ENCODE measurements around the gene TEKT5.
"Not testable (repeated sequence)": the region's sequence is repeated elsewhere in the genome, so short reads cannot be mapped to it uniquely, and the experiment has no call there.

Gene TEKT5

GRCh38 chr16:10681310-10682308, 13.1 kb downstream of the TEKT5 start:
- Histone ChIP-seq H2AFZ (ENCODE audit: low read length) (no peak overlapping the region), H2AK5ac (ENCODE audit: low read depth, low read length) (peak overlapping the region; percentile 85), H3K14ac (ENCODE audit: low read length) (no peak overlapping the region), H2BK12ac (ENCODE audit: low read length) (no peak overlapping the region), H4K8ac (ENCODE audit: low read depth, low read length) (no peak overlapping the region), H3K36me3 (replicated peaks in 1 of 2; ENCODE audit: control insufficient read depth in 2 of 2, insufficient read depth in 2 of 2, low read length in 2 of 2) (no peaks in the 10 kb centered on the region), H3K4me2 (ENCODE audit: insufficient read depth, low read length, poor library complexity, severe bottlenecking) (no peak overlapping the region), H3K23ac (ENCODE audit: low read depth, low read length, poor library complexity) (no peak overlapping the region), H3K4me1 (ENCODE audit: control insufficient read depth in 2 of 2, insufficient read depth in 1 of 2, low read depth in 1 of 2, low read length in 2 of 2) (peaks cover 4 to 12% of the 10 kb centered on the region in 2 donors), H3K4me3 (ENCODE audit: low read length in 2 of 2) (no peak overlapping the region), H2BK120ac (ENCODE audit: low read depth, low read length) (no peak overlapping the region), H2BK5ac (ENCODE audit: low read length) (no peak overlapping the region), H2BK15ac (ENCODE audit: low read length) (no peak overlapping the region), H3K9me3 (replicated peaks in 1 of 2; ENCODE audit: control insufficient read depth in 2 of 2, insufficient read depth in 1 of 2, low read depth in 1 of 2, low read length in 2 of 2) (peaks cover 0 to 2% of the 10 kb centered on the region in 2 donors), H3K79me1 (ENCODE audit: low read depth, low read length) (no peaks in the 10 kb centered on the region), H4K91ac (ENCODE audit: low read depth, low read length, poor library complexity) (no peak overlapping the region), H3K9ac (ENCODE audit: low read depth, low read length, poor library complexity) (no peak overlapping the region), H3K4ac (ENCODE audit: low read length) (no peak overlapping the region), H3K27ac (replicated peaks; ENCODE audit: low read length) (no peak overlapping the region), H3K27me3 (ENCODE audit: control insufficient read depth in 3 of 3, insufficient read depth in 3 of 3, low read depth in 1 of 3, low read length in 3 of 3) (peaks cover 0 to 6% (median 0%) of the 10 kb centered on the region in 3 experiments), H3K18ac (ENCODE audit: low read length) (peak overlapping the region; percentile 67)
- no CpG with 5 or more reads among the region's 29 CpGs for WGBS, 2 donors (ENCODE audit: extremely low coverage in 2 of 2, insufficient read length in 2 of 2, insufficient replicate concordance in 1 of 2)
- DNase-seq (ENCODE audit: low spot score) = no peak

GRCh38 chr16:10679921-10680320, 14.8 kb downstream of the TEKT5 start:
- Histone ChIP-seq H3K14ac (ENCODE audit: low read length) (no peak overlapping the region), H2BK5ac (ENCODE audit: low read length) (no peak overlapping the region), H4K91ac (ENCODE audit: low read depth, low read length, poor library complexity) (no peak overlapping the region), H2AK5ac (ENCODE audit: low read depth, low read length) (no peak overlapping the region), H2BK12ac (ENCODE audit: low read length) (no peak overlapping the region), H3K27me3 (ENCODE audit: control insufficient read depth in 3 of 3, insufficient read depth in 3 of 3, low read depth in 1 of 3, low read length in 3 of 3) (peaks cover 0 to 9% (median 0%) of the 10 kb centered on the region in 3 experiments), H3K36me3 (replicated peaks in 1 of 2; ENCODE audit: control insufficient read depth in 2 of 2, insufficient read depth in 2 of 2, low read length in 2 of 2) (no peaks in the 10 kb centered on the region), H2AFZ (ENCODE audit: low read length) (no peak overlapping the region), H3K79me1 (ENCODE audit: low read depth, low read length) (no peaks in the 10 kb centered on the region), H3K23ac (ENCODE audit: low read depth, low read length, poor library complexity) (no peak overlapping the region), H4K8ac (ENCODE audit: low read depth, low read length) (no peak overlapping the region), H3K9me3 (replicated peaks in 1 of 2; ENCODE audit: control insufficient read depth in 2 of 2, insufficient read depth in 1 of 2, low read depth in 1 of 2, low read length in 2 of 2) (peaks cover 0 to 2% of the 10 kb centered on the region in 2 donors), H3K4me2 (ENCODE audit: insufficient read depth, low read length, poor library complexity, severe bottlenecking) (no peak overlapping the region), H3K4me1 (ENCODE audit: control insufficient read depth in 2 of 2, insufficient read depth in 1 of 2, low read depth in 1 of 2, low read length in 2 of 2) (peaks cover 4 to 11% of the 10 kb centered on the region in 2 donors), H3K4me3 (ENCODE audit: low read length in 2 of 2) (no peak overlapping the region), H2BK15ac (ENCODE audit: low read length) (no peak overlapping the region), H3K4ac (ENCODE audit: low read length) (no peak overlapping the region), H3K27ac (replicated peaks; ENCODE audit: low read length) (no peak overlapping the region), H3K9ac (ENCODE audit: low read depth, low read length, poor library complexity) (no peak overlapping the region), H2BK120ac (ENCODE audit: low read depth, low read length) (no peak overlapping the region), H3K18ac (ENCODE audit: low read length) (no peak overlapping the region)
- no peak for DNase-seq (ENCODE audit: low spot score)

GRCh38 chr16:10679441-10679840, 15.3 kb downstream of the TEKT5 start:
- H3K4me3 ChIP-seq (ENCODE audit: low read length in 2 of 2); H2BK12ac ChIP-seq (ENCODE audit: low read length); H2AK5ac ChIP-seq (ENCODE audit: low read depth, low read length); H3K36me3 ChIP-seq (replicated peaks in 1 of 2; ENCODE audit: control insufficient read depth in 2 of 2, insufficient read depth in 2 of 2, low read length in 2 of 2); H3K14ac ChIP-seq (ENCODE audit: low read length); H3K9me3 ChIP-seq (replicated peaks in 1 of 2; ENCODE audit: control insufficient read depth in 2 of 2, insufficient read depth in 1 of 2, low read depth in 1 of 2, low read length in 2 of 2); H2AFZ ChIP-seq (ENCODE audit: low read length); H3K4me2 ChIP-seq (ENCODE audit: insufficient read depth, low read length, poor library complexity, severe bottlenecking); H3K4me1 ChIP-seq (ENCODE audit: control insufficient read depth in 2 of 2, insufficient read depth in 1 of 2, low read depth in 1 of 2, low read length in 2 of 2); H4K8ac ChIP-seq (ENCODE audit: low read depth, low read length); H2BK15ac ChIP-seq (ENCODE audit: low read length); H3K4ac ChIP-seq (ENCODE audit: low read length); H3K27me3 ChIP-seq (ENCODE audit: control insufficient read depth in 3 of 3, insufficient read depth in 3 of 3, low read depth in 1 of 3, low read length in 3 of 3); H3K23ac ChIP-seq (ENCODE audit: low read depth, low read length, poor library complexity); H2BK120ac ChIP-seq (ENCODE audit: low read depth, low read length); H4K91ac ChIP-seq (ENCODE audit: low read depth, low read length, poor library complexity); H3K18ac ChIP-seq (ENCODE audit: low read length); H3K79me1 ChIP-seq (ENCODE audit: low read depth, low read length); DNase-seq (ENCODE audit: low spot score); H2BK5ac ChIP-seq (ENCODE audit: low read length); H3K9ac ChIP-seq (ENCODE audit: low read depth, low read length, poor library complexity); H3K27ac ChIP-seq (replicated peaks; ENCODE audit: low read length): not testable (repeated sequence)
- no CpG with 5 or more reads among the region's 7 CpGs for WGBS, 2 donors (ENCODE audit: extremely low coverage in 2 of 2, insufficient read length in 2 of 2, insufficient replicate concordance in 1 of 2)

- no peak overlapping the region for H4K8ac ChIP-seq (ENCODE audit: low read depth, low read length)
- no CpG with 5 or more reads among the region's 2 CpGs for WGBS, 2 donors (ENCODE audit: extremely low coverage in 2 of 2, insufficient read length in 2 of 2, insufficient replicate concordance in 1 of 2)
Measured at GRCh38 chr16:10678655-10679054, 16.1 kb downstream of the TEKT5 start.

More at GRCh38 chr16:10678655-10679054, 16.1 kb downstream of the TEKT5 start:
- Histone ChIP-seq H2AFZ (ENCODE audit: low read length) (peak overlapping the region; percentile 75), H3K27me3 (ENCODE audit: control insufficient read depth in 3 of 3, insufficient read depth in 3 of 3, low read depth in 1 of 3, low read length in 3 of 3) (peaks cover 0 to 4% (median 0%) of the 10 kb centered on the region in 3 experiments), H2BK12ac (ENCODE audit: low read length) (no peak overlapping the region), H3K4ac (ENCODE audit: low read length) (no peak overlapping the region), H3K9me3 (replicated peaks in 1 of 2; ENCODE audit: control insufficient read depth in 2 of 2, insufficient read depth in 1 of 2, low read depth in 1 of 2, low read length in 2 of 2) (peaks cover 0 to 2% of the 10 kb centered on the region in 2 donors), H2BK15ac (ENCODE audit: low read length) (no peak overlapping the region), H4K91ac (ENCODE audit: low read depth, low read length, poor library complexity) (no peak overlapping the region), H3K23ac (ENCODE audit: low read depth, low read length, poor library complexity) (no peak overlapping the region), H2AK5ac (ENCODE audit: low read depth, low read length) (no peak overlapping the region), H3K9ac (ENCODE audit: low read depth, low read length, poor library complexity) (no peak overlapping the region), H3K4me1 (ENCODE audit: control insufficient read depth in 2 of 2, insufficient read depth in 1 of 2, low read depth in 1 of 2, low read length in 2 of 2) (peaks cover 4 to 6% of the 10 kb centered on the region in 2 donors), H3K27ac (replicated peaks; ENCODE audit: low read length) (no peak overlapping the region), H2BK5ac (ENCODE audit: low read length) (no peak overlapping the region), H3K4me3 (ENCODE audit: low read length in 2 of 2) (no peak overlapping the region), H3K79me1 (ENCODE audit: low read depth, low read length) (no peaks in the 10 kb centered on the region), H3K18ac (ENCODE audit: low read length) (no peak overlapping the region), H2BK120ac (ENCODE audit: low read depth, low read length) (no peak overlapping the region), H3K4me2 (ENCODE audit: insufficient read depth, low read length, poor library complexity, severe bottlenecking) (no peak overlapping the region), H3K14ac (ENCODE audit: low read length) (no peak overlapping the region), H3K36me3 (replicated peaks in 1 of 2; ENCODE audit: control insufficient read depth in 2 of 2, insufficient read depth in 2 of 2, low read length in 2 of 2) (no peaks in the 10 kb centered on the region)
- DNase-seq (ENCODE audit: low spot score) = peak; percentile 11
